ENCODE measurements around the gene ZNF76. TPM values are rescaled to one million over a fixed set of nuclear protein-coding genes. Genes with fewer than 3 reads are reported as not detected.

Gene ZNF76
- total and polyA plus RNA-seq, 9 of the 15 experiments (the other 6 are each of a cell fraction or from before 2014, with no cell fraction given), result 1.2 to 17.8 (median 10.7) TPM

GRCh38 chr6:35297601-35298481, 38.3 kb downstream of the ZNF76 start, which contains the start of gene DEF6 (continued):
- TF ChIP-seq ZNF717 (CRISPR knock-in tag; IDR thresholded peaks at IDR 0.05) (no peak), FOXJ3 (CRISPR knock-in tag; IDR thresholded peaks at IDR 0.05) (no peak), ZBTB49 (CRISPR knock-in tag; IDR thresholded peaks at IDR 0.05; ENCODE audit: borderline replicate concordance) (no peak), ATF6 (CRISPR knock-in tag; IDR thresholded peaks at IDR 0.05) (0 out of 2 replicates have a peak, but pooled peaks have one; percentile 40), HNRNPH1 (optimal IDR thresholded peaks at IDR 0.05; ENCODE audit: low read depth, low read length) (no peak), CEBPB (tag; IDR thresholded peaks at IDR 0.05) (no peak), ERF (CRISPR knock-in tag; IDR thresholded peaks at IDR 0.05) (peak; percentile 44; the same call in 1 of the 2 replicates), HOMEZ (CRISPR knock-in tag; IDR thresholded peaks at IDR 0.05) (no peak), ZNF217 (CRISPR knock-in tag; IDR thresholded peaks at IDR 0.05) (no peak), GTF2B (IDR thresholded peaks at IDR 0.05; ENCODE audit: extremely low read depth, insufficient read length) (no peak), CREB3L1 (IDR thresholded peaks at IDR 0.05; ENCODE audit: borderline replicate concordance, low read depth) (peak; percentile 23; the same call in 1 of the 2 replicates), RHOXF2B (CRISPR knock-in tag; conservative IDR thresholded peaks at IDR 0.05) (0 out of 2 replicates have a peak, but pooled peaks have one; percentile 61), ZNF79 (CRISPR knock-in tag; IDR thresholded peaks at IDR 0.05; ENCODE audit: low read depth) (no peak), HDAC3 (IDR thresholded peaks at IDR 0.05; ENCODE audit: borderline replicate concordance, partially characterized antibody) (no peak)

Data from K562 (cell line).